ENCODE results near the gene STARD4.

DNA sequence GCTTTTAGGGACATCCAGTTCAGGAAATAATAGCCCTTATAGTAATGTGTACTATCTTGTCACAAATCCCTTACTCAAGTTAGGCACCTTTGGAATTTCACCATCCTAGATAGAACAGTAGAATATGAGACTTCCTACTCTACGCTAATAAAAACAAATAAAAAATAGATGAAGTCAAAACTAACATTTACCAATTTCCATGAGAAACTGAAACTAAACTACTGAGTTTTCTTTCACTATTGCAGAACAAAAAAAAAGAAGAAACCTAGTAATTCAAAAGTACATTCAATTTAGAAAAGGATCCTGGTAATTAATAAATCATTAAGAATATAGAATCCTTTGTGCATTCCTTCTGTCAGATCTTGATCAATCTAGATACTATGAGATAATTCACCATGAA lies 14.0 kb downstream of the STARD4 start:
- TF ChIP-seq, protein P1, sequence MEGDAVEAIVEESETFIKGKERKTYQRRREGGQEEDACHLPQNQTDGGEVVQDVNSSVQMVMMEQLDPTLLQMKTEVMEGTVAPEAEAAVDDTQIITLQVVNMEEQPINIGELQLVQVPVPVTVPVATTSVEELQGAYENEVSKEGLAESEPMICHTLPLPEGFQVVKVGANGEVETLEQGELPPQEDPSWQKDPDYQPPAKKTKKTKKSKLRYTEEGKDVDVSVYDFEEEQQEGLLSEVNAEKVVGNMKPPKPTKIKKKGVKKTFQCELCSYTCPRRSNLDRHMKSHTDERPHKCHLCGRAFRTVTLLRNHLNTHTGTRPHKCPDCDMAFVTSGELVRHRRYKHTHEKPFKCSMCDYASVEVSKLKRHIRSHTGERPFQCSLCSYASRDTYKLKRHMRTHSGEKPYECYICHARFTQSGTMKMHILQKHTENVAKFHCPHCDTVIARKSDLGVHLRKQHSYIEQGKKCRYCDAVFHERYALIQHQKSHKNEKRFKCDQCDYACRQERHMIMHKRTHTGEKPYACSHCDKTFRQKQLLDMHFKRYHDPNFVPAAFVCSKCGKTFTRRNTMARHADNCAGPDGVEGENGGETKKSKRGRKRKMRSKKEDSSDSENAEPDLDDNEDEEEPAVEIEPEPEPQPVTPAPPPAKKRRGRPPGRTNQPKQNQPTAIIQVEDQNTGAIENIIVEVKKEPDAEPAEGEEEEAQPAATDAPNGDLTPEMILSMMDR (IDR thresholded peaks at IDR 0.05), result no peak
- no peak for TF ChIP-seq POLR2A (IDR thresholded peaks at IDR 0.05)

All from thyroid gland (tissue), 4 donors.